ENCODE results near the gene MAFB.

MAFB gene

DNA sequence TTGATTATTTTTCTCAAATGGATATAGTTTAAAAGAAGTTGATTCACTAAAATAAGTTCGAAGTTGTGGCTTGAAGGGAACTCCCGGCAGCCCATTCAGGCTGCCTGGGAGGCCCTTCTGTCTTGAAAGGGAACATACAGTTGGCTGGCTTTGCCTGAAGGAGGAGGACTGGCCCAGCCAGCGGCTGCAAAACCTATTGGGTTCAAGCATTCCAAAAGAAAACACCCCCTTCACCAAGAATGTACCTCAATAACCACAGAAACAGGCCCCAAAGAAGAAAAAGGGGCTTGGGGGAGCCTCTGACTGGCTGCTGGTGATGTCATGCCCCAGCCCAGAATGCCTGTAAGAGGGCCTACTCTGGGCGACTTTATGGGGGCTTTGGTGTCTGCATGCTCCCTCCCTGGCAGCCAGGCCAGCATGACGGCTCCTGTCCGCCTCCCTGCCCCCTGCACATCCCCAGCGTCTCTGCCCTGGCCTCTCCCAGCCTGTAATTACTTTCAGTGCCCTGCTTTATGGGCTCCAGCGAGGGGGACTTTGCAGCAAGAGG lies 36.5 kb downstream of the MAFB start:
- no peak for DNase-seq

DNA sequence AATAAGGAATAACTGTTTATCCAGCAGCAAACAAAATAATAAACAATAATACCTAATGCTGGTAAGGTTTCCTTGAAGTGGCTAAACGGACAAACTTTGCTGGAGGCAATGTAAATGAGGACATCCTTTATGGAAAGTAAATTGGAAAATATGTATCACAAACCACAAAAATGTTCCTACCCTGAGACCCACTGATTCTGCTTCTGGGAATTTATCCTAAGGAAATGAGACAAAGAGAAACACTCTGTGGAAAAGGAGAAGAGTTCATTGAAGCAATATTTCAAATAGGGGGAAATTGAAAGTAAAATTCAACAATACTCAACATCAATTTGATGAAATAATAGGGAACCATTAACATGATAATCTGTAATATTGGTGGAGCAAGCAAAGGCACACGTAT lies 37.9 kb downstream of the MAFB start:
- no peak for DNase-seq

DNA sequence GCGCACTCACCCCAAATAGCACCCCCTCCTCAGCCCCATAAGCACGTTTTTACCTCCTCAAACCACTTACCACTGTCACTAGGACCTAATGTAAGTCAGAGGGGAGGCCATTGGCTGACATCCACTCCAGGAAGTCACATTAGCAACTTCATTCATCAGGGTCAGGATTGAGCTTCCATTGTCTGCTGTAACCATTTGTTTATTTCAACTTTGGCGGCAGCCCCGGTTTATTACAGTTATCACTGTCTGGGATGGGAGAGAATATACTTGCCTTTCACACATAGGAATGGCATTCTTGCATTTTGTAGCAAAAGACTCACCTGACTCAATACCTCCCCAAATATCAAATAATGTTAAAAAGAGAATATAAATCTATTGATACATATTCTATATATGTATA lies 38.3 kb downstream of the MAFB start:
- no peak for DNase-seq

DNA sequence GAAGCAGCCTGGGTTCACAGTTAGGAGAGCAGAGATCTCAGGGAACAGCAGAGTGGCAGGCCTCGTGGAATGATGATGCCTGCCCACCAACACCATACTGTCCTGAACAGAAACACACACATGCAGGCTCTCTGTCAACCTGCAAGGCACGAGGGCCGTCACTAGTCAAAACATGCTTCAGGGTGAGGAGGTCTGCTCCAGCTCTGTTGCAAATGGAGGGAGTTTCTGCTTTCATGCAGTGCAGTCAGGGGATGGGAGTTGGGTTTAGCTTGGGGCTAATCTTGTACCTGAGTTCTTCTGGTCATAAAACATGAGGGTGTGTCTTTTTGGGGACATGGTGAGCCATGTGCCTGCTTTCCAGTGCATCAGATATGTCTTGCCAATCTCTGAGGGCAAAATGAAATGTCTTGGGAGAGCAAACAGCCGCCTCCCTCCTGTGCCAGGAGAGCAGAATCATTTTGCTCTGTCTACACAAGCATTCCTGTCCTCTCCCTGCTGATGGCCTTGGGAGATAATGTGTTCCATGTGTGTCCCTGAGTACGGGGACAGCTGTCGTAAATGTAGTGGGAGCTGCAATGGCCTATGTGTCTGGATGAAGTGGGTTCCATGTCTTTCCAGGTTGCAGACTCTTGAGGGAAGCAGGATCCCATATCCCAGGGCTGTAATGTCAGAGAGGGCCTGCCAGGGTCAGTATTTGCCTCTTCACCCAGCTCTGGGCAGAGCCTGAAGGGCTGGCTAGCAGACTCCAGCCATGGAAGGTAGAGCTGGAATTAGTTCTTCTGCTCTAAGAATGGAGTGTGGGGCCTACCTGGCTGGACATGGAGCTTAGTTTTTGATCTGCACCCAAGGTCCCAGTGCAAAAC lies 40.6 kb downstream of the MAFB start:
- no peak for DNase-seq

GRCh38 chr20:40646813-40647212 lies 42.2 kb downstream of the MAFB start:
- no peak for DNase-seq

GRCh38 chr20:40646361-40646760 lies 42.7 kb downstream of the MAFB start:
- no peak for DNase-seq

DNA sequence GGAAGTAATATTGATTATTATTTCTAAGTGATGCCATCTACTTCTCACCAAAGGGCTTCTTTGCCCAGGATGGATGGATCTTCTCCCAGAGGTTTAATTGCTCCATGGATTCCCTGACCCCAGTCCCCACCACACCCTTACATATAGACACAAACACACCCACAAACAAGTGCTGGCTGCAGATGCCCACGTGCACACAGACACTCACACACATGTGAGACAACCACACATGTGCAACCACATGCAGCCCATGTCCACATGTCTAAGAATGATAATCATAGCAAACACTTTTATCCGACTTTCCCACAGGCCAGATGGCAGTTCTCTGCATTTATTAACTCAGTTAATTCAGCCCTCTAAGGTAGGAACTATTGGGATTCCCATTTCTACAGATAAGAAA lies 44.2 kb downstream of the MAFB start:
- DNase-seq = no peak

DNA sequence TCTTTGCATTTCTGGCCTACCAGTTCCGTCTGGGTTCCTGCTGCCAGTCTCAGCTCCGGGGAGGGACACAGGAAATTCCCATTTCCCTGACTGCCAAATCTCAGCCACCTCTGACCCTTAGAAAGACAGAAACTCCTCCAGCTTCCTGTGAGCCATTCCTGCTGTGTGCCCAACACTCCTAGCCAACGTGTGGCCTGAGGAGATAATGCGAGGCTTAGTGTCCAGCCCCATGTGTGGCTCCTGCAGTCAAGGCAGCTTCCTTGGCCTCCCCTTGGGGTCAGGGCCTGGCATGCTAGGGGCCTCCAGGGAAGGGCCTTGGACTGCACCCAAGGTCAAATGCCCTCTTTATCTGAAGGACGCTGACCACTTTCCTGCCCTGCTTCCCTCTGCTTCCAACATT lies 45.1 kb downstream of the MAFB start:
- DNase-seq = no peak

- no peak for DNase-seq
These were observed 47.2 kb downstream of the MAFB start for GRCh38 chr20:40641809-40642208.

GRCh38 chr20:40641202-40641601 lies 47.8 kb downstream of the MAFB start:
- DNase-seq = no peak

DNA sequence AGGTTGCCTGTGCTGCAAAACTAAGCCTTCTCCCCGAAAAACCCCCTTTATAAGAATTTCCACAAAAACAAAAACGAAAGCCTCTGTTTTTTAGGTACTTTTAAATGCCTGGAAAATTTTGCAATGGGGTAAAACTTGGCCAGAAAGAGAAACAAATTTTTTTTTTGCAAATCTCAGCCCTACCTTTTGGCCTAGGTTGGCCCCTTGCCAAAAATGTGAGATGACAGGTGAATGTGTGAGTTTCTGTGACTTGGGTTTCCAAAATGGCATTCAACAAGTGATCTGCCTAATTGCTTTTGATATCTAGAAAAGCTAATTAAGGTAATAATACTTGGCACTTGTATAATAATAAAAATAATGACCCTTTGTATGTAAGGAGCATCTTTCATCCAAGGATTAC lies 48.4 kb downstream of the MAFB start:
- no peak for DNase-seq

DNA sequence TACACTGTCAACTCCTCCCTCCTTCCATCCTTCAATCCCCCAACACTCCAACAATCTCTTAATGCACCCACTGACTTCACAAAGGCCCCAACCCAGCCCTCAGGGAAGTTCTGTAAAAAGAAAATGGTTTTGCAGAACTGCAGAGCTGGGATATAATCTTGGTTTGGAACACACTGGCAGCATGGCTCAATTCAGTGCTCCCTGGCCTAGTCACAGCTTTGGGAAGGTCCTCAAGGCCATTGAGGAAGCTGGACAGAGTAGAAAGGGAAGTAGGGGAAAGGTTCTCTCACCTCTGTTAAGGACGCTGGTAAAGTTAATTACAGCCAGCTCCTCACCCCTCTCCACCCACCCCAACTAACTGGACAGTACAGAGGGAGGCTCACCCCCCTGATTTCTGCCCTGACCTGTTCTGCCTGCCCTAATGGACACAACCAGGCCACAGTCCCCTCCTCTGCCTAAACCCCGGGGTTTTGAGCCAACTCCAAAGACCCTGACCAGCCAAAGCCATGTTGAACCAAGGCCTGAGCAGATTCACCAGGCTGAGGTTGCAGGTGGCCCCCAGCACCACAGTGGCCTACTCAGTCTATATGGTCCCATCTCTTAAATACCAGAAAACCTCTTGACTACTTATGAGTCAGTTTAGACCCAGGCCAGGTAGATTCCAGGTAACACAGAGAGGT lies 49.2 kb downstream of the MAFB start:
- no peak for DNase-seq

DNA sequence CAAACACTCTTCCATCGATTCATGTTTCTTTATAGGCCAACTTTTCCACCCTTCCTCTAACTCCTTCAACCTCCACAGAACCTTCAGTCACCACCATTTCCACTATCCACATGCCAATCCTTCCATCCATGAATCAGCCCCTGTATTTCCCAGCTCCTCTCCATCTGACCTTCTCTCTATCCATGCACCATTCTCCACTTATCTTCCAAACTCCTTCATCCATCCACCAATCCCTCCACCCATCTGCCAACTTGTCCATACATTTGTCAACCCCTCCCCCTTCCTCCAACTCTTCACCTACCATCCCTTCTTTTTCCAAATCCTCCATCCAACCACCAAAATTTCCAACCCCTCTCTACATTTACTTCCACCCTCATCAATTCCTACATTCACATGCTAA lies 49.9 kb downstream of the MAFB start:
- DNase-seq = no peak

DNA sequence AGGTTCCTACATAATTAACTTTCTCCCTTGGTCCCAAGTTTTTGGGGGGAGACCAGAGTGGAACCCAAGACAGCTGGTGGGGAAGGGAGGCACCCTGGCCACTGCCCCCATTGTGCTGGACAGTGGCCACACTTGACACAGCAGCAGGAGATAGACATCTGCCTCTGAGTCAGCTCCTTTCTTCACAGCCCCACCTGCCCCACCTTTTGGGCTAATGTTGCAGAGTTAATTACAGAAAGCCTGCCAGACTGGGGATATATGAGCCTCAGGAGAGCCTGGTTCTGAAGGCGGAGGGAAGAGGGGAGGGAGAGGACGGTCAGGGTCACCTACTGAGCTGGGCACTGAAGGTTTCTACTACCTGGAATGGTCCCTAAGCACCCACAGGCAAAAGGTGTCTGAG lies 50.6 kb downstream of the MAFB start:
- no peak for DNase-seq

DNA sequence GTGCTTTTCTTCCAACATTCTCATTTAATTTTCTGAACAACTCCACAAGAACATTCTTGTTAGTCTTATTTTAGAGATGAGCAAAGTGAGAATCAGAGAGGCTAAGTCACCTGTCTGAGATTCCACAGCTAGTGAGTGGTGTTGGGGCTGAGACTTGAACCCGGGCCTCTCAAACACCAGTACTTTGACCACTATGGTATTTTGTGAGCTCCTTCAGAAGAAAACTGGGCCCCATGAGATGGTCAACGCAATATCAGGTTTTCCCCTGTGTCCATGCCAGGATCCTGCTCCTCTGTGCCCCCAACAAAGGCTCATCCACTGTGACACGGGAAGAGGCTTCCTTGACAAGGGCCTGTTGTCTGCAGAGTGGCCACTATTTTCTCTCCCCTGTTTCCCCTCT lies 51.9 kb downstream of the MAFB start:
- DNase-seq = no peak

DNA sequence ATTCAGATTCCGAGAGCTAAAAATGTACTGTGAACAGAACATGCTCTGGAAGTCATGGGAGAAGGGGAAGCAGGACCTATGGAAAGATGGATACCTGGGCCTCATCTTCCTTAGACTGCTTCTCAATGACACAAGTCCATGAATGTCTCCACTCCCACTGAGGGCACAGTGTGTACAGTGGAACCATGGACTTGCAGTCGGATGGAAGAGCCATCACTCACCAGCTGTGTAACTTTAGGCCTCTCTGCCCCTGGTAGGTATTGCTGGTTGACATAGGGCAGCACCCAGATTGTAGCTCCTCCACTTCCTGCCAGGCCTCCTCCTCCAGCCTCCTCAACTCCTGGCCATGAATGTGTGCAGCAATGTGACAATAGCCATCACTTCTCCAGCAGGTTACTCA lies 52.5 kb downstream of the MAFB start:
- DNase-seq = no peak

GRCh38 chr20:40635971-40636370 lies 53.1 kb downstream of the MAFB start:
- DNase-seq = no peak

All from NK-92 treated with Interleukin-12 subunit alpha and Interleukin-12 subunit beta, amount 100 ng/mL, for 24 hours (cell line).